ENCODE results near the gene SNAPC2. TPM values are rescaled to one million over a fixed set of nuclear protein-coding genes. Genes with fewer than 3 reads are reported as not detected.

SNAPC2 gene
- total RNA-seq, 1 donor from 2014 or later, result 18.6 TPM

GRCh38 chr19:7898967-7899366, 21.2 kb upstream of the SNAPC2 start:
- peaks cover 4% of the 10 kb centered on the region for H3K9me3 Mint-ChIP-seq (ENCODE audit: unreplicated experiment)
- peaks cover 11% of the 10 kb centered on the region for H3K27me3 Mint-ChIP-seq (ENCODE audit: unreplicated experiment)
- H3K4me1 Mint-ChIP-seq (ENCODE audit: low read depth, unreplicated experiment), result peaks cover 2% of the 10 kb centered on the region
- H3K27ac Mint-ChIP-seq (ENCODE audit: unreplicated experiment), result no peak overlapping the region
- H3K4me3 Mint-ChIP-seq (ENCODE audit: unreplicated experiment), result no peak overlapping the region
- no peaks in the 10 kb centered on the region for H3K36me3 Mint-ChIP-seq (ENCODE audit: unreplicated experiment)
- TF ChIP-seq CTCF (IDR thresholded peaks at IDR 0.05; ENCODE audit: partially characterized antibody, unreplicated experiment), result no peak
- no peak for DNase-seq

GRCh38 chr19:7899751-7900378, 20.3 kb upstream of the SNAPC2 start:
- Mint-ChIP-seq H3K9me3 (ENCODE audit: unreplicated experiment) (peaks cover 5% of the 10 kb centered on the region), H3K4me1 (ENCODE audit: low read depth, unreplicated experiment) (peaks cover 4% of the 10 kb centered on the region), H3K4me3 (ENCODE audit: unreplicated experiment) (no peak overlapping the region), H3K27me3 (ENCODE audit: unreplicated experiment) (peaks cover 11% of the 10 kb centered on the region), H3K36me3 (ENCODE audit: unreplicated experiment) (no peaks in the 10 kb centered on the region), H3K27ac (ENCODE audit: unreplicated experiment) (no peak overlapping the region)
- no peak for DNase-seq
- TF ChIP-seq CTCF (IDR thresholded peaks at IDR 0.05; ENCODE audit: partially characterized antibody, unreplicated experiment), result no peak

DNA sequence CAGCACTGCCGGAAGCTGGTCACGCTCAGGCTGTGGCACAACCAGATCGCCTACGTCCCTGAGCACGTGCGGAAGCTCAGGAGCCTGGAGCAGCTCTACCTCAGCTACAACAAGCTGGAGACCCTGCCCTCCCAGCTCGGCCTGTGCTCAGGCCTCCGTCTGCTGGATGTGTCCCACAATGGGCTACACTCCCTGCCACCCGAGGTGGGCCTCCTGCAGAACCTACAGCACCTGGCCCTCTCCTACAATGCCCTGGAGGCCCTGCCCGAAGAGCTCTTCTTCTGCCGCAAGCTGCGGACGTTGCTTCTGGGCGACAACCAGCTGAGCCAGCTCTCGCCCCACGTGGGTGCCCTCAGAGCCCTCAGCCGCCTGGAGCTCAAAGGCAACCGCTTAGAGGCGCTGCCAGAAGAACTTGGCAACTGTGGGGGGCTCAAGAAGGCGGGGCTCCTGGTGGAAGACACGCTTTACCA, 19.7 kb upstream of the SNAPC2 start:
- H3K27ac Mint-ChIP-seq (ENCODE audit: unreplicated experiment), result no peak overlapping the region
- H3K27me3 Mint-ChIP-seq (ENCODE audit: unreplicated experiment), result peaks cover 11% of the 10 kb centered on the region
- peaks cover 7% of the 10 kb centered on the region for H3K4me1 Mint-ChIP-seq (ENCODE audit: low read depth, unreplicated experiment)
- H3K4me3 Mint-ChIP-seq (ENCODE audit: unreplicated experiment), result no peak overlapping the region
- no peaks in the 10 kb centered on the region for H3K36me3 Mint-ChIP-seq (ENCODE audit: unreplicated experiment)
- H3K9me3 Mint-ChIP-seq (ENCODE audit: unreplicated experiment), result peaks cover 8% of the 10 kb centered on the region
- DNase-seq, result no peak
- no peak for TF ChIP-seq CTCF (IDR thresholded peaks at IDR 0.05; ENCODE audit: partially characterized antibody, unreplicated experiment)

- Mint-ChIP-seq H3K27ac (ENCODE audit: unreplicated experiment) (no peak overlapping the region), H3K4me3 (ENCODE audit: unreplicated experiment) (no peak overlapping the region), H3K9me3 (ENCODE audit: unreplicated experiment) (peaks cover 10% of the 10 kb centered on the region)
Measured at GRCh38 chr19:7900931-7901330, 19.2 kb upstream of the SNAPC2 start.

More at GRCh38 chr19:7900931-7901330, 19.2 kb upstream of the SNAPC2 start:
- no peak for TF ChIP-seq CTCF (IDR thresholded peaks at IDR 0.05; ENCODE audit: partially characterized antibody, unreplicated experiment)
- H3K27me3 Mint-ChIP-seq (ENCODE audit: unreplicated experiment), result peaks cover 12% of the 10 kb centered on the region
- H3K4me1 Mint-ChIP-seq (ENCODE audit: low read depth, unreplicated experiment), result peaks cover 10% of the 10 kb centered on the region
- no peaks in the 10 kb centered on the region for H3K36me3 Mint-ChIP-seq (ENCODE audit: unreplicated experiment)
- DNase-seq, result no peak
